ENCODE data around the gene MROH7.

GRCh38 chr1:54650417-54650816 lies 8.8 kb downstream of the MROH7 start:
- TF ChIP-seq POLR2A (IDR thresholded peaks at IDR 0.05) = no peak
- TF ChIP-seq CTCF (IDR thresholded peaks at IDR 0.05) = no peak
- no peak for TF ChIP-seq POLR2AphosphoS5 (IDR thresholded peaks at IDR 0.05)
- TF ChIP-seq EP300 (IDR thresholded peaks at IDR 0.05) = no peak
